Smooth muscle cell (in vitro differentiated cells): ENCODE measurements around the gene INSRR. TPM values are rescaled to one million over a fixed set of nuclear protein-coding genes. Genes with fewer than 3 reads are reported as not detected.
A peak's percentile ranks its signal among the peaks of the same experiment; 100 is the strongest.

Experiments
- DNase-seq: peaks from one replicate; lab custom pipeline; 2025; ENCODE audit not compliant: unreplicated experiment; lab: John Stamatoyannopoulos, UW
- H2AFZ ChIP-seq: fragments of 200-600 bp; sonication (generic); 2 replicates; pipeline ENCODE4 v1.6.0; 2016; ENCODE audit warnings: antibody characterized with exemption, low read depth, mild to moderate bottlenecking
- H3F3A ChIP-seq: fragments of 200-600 bp; sonication (generic); 2 replicates; pipeline ENCODE4 v1.6.0; 2017; ENCODE audit warnings: antibody characterized with exemption, low read depth
- H3K27ac ChIP-seq: fragments of 200-600 bp; sonication (generic); 2 replicates; pipeline ENCODE4 v1.5.1; 2016; ENCODE audit warnings: low read depth, mild to moderate bottlenecking
- H3K27me3 ChIP-seq: fragments of 200-600 bp; sonication (generic); 2 replicates; pipeline ENCODE4 v1.6.1; 2016; ENCODE audit warnings: low read depth, mild to moderate bottlenecking
- H3K36me3 ChIP-seq: fragments of 200-600 bp; sonication (generic); 2 replicates; pipeline ENCODE4 v1.5.1; 2016; ENCODE audit warnings: low read depth
- H3K4me1 ChIP-seq: fragments of 200-600 bp; sonication (generic); 2 replicates; pipeline ENCODE4 v1.5.1; 2016; ENCODE audit warnings: low read depth
- H3K4me2 ChIP-seq: fragments of 200-600 bp; sonication (generic); 2 replicates; pipeline ENCODE4 v1.6.0; 2016; ENCODE audit warnings: mild to moderate bottlenecking
- H3K4me3 ChIP-seq: fragments of 200-600 bp; sonication (generic); 2 replicates; pipeline ENCODE4 v1.5.1; 2016; ENCODE audit warnings: mild to moderate bottlenecking
- H3K79me2 ChIP-seq: fragments of 200-600 bp; sonication (generic); 2 replicates; pipeline ENCODE4 v1.6.0; 2016; ENCODE audit warnings: low read depth, mild to moderate bottlenecking
- H3K9ac ChIP-seq: fragments of 200-600 bp; sonication (generic); 2 replicates; pipeline ENCODE4 v1.6.0; 2016; ENCODE audit warnings: low read depth
- H3K9me3 ChIP-seq: fragments of 200-600 bp; sonication (generic); replicated peaks from 2 replicates; pipeline ENCODE4 v1.5.1; 2016; ENCODE audit warnings: low read depth
- H4K20me1 ChIP-seq: fragments of 200-600 bp; sonication (generic); 2 replicates; pipeline ENCODE4 v1.6.0; 2016; ENCODE audit warnings: low read depth
- WGBS: methylation state at CpG from one replicate; pipeline ENCODE4 v1.1.7; 2016; ENCODE audit warnings: low lambda C conversion rate; 5-methylcytosine and 5-hydroxymethylcytosine counted together
- polyA plus RNA-seq: library from polyadenylated mRNA; unstranded; fragments of >200 nt; fragmentation: Nextera tagmentation; extraction: Ambion mirVana; gene quantifications from 2 replicates; pipeline ENCODE4 v1.2.1, GENCODE V29; 2016
- total RNA-seq: library from RNA; depleted of rRNA; stranded (reverse); fragments of >200 nt; gene quantifications from 2 replicates; pipeline ENCODE4 v1.2.3, GENCODE V29; 2014
- TF ChIP-seq, protein P1 (sequence below): fragments of 200-600 bp; sonication (generic); IDR thresholded peaks from 2 replicates; pipeline ENCODE4 v1.5.1; 2017; ENCODE audit warnings: borderline replicate concordance, mild to moderate bottlenecking, antibody characterized with exemption; ENCODE audit not compliant: insufficient read depth, poor library complexity, severe bottlenecking

The INSRR gene
- total and polyA plus RNA-seq, 2 experiments from 2014 or later: 0.36 to 0.45 TPM

DNA sequence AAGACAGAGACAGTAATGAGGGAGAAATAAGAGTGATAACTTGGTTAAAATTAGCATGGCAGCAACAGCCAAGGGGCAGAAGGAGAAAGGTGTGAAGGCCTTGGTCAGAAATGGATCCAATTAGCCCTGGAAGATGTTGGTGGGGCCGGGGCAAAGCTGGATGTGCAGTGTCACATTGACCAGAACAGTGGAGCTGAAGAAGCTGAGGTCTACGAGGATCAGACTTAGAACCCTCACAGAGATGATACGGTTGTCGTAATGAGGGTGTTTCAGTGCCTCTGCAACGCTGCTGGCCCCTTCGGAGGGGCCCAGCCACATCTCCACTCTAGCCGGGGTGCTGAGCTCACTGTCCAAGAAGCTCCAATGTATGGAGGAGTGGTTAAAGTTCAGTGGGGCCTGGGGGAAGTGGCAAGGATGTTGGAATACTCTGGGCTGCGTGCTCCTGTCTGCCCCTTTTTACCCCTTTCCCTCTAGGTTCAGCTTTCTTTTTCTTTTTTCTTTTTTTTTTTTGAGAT is 56.4 kb downstream of the INSRR start:
- Histone ChIP-seq H3K79me2 (no peaks in the 10 kb centered on the region), H3K9ac (no peak overlapping the region)

DNA sequence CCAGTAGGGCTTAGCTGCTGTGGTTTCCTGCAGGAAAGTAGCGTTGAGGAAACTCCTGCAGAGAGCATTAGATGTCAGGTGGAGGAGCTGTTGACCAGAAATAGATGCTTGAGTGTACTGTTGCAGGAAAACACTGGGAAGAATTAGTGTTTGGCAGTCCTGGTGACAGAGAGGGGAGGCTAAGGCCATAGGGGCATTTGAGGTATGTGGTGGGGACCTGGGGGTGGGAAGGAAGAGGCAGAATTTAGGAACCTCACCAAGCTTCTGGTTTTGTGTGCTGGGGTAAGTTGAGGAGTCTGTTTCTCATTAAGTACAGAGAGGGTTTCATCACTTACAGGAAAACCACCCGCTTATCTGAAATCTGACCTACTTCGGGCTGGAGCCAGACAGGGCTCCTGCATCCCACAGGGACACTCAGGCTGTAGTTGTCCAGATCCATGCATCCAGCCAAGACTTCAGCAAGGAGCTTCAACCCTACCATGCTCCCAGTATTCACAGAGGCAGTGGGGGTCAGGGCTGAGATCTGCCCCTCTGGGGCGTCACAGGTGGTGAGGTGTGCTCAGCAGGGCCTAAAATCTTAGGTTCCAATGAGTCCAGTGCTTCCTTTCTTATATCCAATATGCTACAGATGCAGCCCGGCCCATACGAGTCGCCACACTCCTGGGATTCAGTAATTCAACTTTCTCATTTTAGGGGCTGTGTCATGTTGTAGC is 57.4 kb downstream of the INSRR start:
- H4K20me1 ChIP-seq: peaks cover 38% of the 10 kb centered on the region
- peak overlapping the region; percentile 65 for H3K27ac ChIP-seq
- peaks cover 2% of the 10 kb centered on the region for H3K36me3 ChIP-seq
- WGBS: 45% methylated on average over 7 of the region's 7 CpGs
- H3F3A ChIP-seq: peaks cover 45% of the 10 kb centered on the region
- no peaks in the 10 kb centered on the region for H3K79me2 ChIP-seq
- peaks cover 14% of the 10 kb centered on the region for H3K4me1 ChIP-seq
- H3K9me3 ChIP-seq: no peaks in the 10 kb centered on the region
- TF ChIP-seq, protein P1, sequence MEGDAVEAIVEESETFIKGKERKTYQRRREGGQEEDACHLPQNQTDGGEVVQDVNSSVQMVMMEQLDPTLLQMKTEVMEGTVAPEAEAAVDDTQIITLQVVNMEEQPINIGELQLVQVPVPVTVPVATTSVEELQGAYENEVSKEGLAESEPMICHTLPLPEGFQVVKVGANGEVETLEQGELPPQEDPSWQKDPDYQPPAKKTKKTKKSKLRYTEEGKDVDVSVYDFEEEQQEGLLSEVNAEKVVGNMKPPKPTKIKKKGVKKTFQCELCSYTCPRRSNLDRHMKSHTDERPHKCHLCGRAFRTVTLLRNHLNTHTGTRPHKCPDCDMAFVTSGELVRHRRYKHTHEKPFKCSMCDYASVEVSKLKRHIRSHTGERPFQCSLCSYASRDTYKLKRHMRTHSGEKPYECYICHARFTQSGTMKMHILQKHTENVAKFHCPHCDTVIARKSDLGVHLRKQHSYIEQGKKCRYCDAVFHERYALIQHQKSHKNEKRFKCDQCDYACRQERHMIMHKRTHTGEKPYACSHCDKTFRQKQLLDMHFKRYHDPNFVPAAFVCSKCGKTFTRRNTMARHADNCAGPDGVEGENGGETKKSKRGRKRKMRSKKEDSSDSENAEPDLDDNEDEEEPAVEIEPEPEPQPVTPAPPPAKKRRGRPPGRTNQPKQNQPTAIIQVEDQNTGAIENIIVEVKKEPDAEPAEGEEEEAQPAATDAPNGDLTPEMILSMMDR: peak; percentile 37
- peak overlapping the region; percentile 52 for H3K4me2 ChIP-seq
- H2AFZ ChIP-seq: no peak overlapping the region
- no peak overlapping the region for H3K9ac ChIP-seq
- DNase-seq: no peak
- no peaks in the 10 kb centered on the region for H3K27me3 ChIP-seq
- no peak overlapping the region for H3K4me3 ChIP-seq

More for the DNA sequence above, 56.4 kb downstream of the INSRR start:
- peaks cover 14% of the 10 kb centered on the region for H3K4me1 ChIP-seq
- H3K9me3 ChIP-seq: no peaks in the 10 kb centered on the region
- peaks cover 44% of the 10 kb centered on the region for H3F3A ChIP-seq
- no peaks in the 10 kb centered on the region for H3K27me3 ChIP-seq
- DNase-seq: no peak
- H2AFZ ChIP-seq: no peak overlapping the region
- H4K20me1 ChIP-seq: peaks cover 28% of the 10 kb centered on the region
- peaks cover 2% of the 10 kb centered on the region for H3K36me3 ChIP-seq
- H3K4me3 ChIP-seq: no peak overlapping the region
- H3K27ac ChIP-seq: peak overlapping the region; percentile 65
- TF ChIP-seq, protein P1: no peak
- H3K4me2 ChIP-seq: peak overlapping the region; percentile 52
- WGBS: 30% methylated on average over 8 of the region's 8 CpGs

DNA sequence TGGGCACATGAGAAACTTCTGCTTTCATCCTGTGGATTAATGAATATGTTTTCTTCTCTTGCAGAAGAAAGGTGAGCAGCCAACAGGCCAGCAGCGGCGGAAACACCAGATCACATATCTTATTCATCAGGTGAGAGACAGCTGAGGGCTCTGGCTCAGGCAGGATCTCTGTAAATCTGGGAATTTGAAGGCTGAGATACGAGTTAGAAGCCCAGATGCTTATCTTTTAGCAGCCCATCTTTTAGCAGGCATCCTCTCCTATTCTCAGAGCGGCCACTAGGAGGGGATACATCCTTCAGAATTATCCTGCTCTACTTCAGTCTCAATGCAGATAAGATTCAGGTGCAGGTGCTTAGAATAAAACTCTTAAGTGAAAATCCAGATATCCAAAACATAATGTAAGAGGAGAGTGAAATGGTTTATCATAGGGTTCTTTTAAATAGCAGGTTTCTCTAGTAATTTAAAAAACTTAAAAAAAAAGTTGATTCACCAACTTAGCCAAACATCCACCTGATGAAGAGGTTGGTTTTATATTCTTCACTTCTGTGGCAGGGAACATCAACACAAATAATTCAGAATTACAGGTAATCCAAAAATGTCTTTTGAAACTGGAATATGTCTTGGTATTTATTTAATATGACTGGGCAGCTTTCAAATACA is 61.6 kb downstream of the INSRR start:
- DNase-seq: no peak
- Histone ChIP-seq H3K27me3 (no peaks in the 10 kb centered on the region), H3K79me2 (no peaks in the 10 kb centered on the region), H3K4me1 (no peaks in the 10 kb centered on the region), H2AFZ (no peak overlapping the region), H3F3A (peaks cover 63% of the 10 kb centered on the region), H3K27ac (no peak overlapping the region), H4K20me1 (peaks cover 80% of the 10 kb centered on the region), H3K9me3 (no peaks in the 10 kb centered on the region), H3K4me2 (no peak overlapping the region), H3K36me3 (peaks cover 2% of the 10 kb centered on the region), H3K9ac (no peak overlapping the region), H3K4me3 (no peak overlapping the region)
- 28% methylated on average over 4 of the region's 4 CpGs for WGBS
- TF ChIP-seq, protein P1: peak; percentile 79
